ENCODE measurements around the gene TMEM132C.
A peak's percentile ranks its signal among the peaks of the same experiment; 100 is the strongest.
"Not testable (repeated sequence)": the region's sequence is repeated elsewhere in the genome, so short reads cannot be mapped to it uniquely, and the experiment has no call there.

Gene TMEM132C

DNA sequence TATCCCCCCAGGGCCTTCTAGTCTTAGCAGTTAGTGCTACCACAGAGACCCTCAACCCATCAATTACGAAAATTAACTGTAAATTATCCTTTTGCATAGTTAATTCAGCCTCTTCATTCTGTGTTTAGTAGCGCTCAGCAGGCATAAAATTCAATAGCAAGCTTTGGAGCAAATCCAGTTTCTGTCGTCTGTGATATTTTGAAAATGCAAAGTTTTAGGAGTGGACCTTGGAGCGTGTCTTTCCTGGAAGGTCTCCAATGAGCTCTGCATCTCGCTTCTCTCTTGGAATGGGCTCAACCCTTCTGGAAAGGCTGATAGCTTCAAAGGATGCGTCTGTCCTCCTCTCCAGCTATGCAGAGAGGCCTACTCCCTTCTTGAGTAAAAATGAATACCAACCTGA lies 333.9 kb downstream of the TMEM132C start:
- H3K27me3 ChIP-seq (replicated peaks) = no peaks in the 10 kb centered on the region
- in situ Hi-C loops (cut with HindIII; ENCODE audit: low pct_ligation_motif_present, low sequenced_read_pairs) = no loop called here
- no peaks in the 10 kb centered on the region for H3K36me3 ChIP-seq (replicated peaks)
- no peak for DNase-seq
- TF ChIP-seq, protein P1, sequence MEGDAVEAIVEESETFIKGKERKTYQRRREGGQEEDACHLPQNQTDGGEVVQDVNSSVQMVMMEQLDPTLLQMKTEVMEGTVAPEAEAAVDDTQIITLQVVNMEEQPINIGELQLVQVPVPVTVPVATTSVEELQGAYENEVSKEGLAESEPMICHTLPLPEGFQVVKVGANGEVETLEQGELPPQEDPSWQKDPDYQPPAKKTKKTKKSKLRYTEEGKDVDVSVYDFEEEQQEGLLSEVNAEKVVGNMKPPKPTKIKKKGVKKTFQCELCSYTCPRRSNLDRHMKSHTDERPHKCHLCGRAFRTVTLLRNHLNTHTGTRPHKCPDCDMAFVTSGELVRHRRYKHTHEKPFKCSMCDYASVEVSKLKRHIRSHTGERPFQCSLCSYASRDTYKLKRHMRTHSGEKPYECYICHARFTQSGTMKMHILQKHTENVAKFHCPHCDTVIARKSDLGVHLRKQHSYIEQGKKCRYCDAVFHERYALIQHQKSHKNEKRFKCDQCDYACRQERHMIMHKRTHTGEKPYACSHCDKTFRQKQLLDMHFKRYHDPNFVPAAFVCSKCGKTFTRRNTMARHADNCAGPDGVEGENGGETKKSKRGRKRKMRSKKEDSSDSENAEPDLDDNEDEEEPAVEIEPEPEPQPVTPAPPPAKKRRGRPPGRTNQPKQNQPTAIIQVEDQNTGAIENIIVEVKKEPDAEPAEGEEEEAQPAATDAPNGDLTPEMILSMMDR (IDR thresholded peaks at IDR 0.05; ENCODE audit: low read depth, low read length, missing control alignments) = no peak
- H3K4me3 ChIP-seq (ENCODE audit: low read depth, low read length) = no peak overlapping the region
- no peak overlapping the region for H3K27ac ChIP-seq

DNA sequence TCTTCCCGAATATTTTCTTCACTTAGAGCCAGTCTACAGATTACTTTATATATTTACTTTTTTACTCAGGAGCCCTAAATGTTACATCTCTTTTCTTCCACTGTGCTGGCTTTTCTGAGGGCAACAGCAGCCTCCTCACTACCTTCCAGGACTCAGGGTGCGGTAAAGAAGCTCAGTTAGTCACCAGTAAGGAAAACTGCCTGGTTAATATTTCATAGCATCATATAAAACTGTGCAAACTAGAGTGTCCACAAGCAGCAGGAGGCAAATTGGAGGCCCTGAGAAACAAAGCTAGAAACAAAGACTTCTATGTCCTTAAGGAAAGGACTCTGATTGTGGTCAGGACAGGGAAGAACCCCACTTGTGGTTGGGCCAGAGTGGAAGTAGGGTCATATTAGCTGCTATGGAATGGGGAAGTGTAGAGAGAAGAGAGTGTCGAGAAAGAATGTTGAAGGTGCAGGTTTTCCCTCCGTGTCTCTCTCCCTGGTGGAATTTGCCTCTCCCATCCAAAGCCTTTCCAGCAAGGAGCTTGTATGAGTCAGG lies 336.7 kb downstream of the TMEM132C start:
- Histone ChIP-seq H3K36me3 (replicated peaks) (no peaks in the 10 kb centered on the region), H3K27ac (no peak overlapping the region), H3K4me3 (ENCODE audit: low read depth, low read length) (no peak overlapping the region), H3K27me3 (replicated peaks) (no peaks in the 10 kb centered on the region)
- no peak for DNase-seq
- TF ChIP-seq, protein P1 (IDR thresholded peaks at IDR 0.05; ENCODE audit: low read depth, low read length, missing control alignments) = no peak
- in situ Hi-C loops (cut with HindIII; ENCODE audit: low pct_ligation_motif_present, low sequenced_read_pairs) = no loop called here

DNA sequence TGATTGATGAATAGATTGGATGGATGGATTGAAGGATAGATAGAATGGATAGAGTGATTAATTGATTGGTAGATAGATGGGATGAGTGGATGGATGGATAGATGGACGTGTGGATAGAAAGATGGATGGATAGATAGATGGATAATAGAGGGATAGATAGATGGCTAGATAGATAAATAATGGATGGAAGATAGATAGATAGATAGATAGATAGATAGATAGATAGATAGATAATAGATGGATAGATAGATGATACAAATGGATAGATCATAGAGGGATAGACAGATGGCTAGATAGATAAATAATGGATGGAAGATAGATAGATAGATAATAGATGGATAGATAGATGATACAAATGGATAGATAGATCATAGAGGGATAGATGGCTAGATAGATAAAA lies 337.2 kb downstream of the TMEM132C start:
- H3K27me3 ChIP-seq (replicated peaks); DNase-seq; H3K36me3 ChIP-seq (replicated peaks); H3K27ac ChIP-seq; H3K4me3 ChIP-seq (ENCODE audit: low read depth, low read length); in situ Hi-C loops (cut with HindIII; ENCODE audit: low pct_ligation_motif_present, low sequenced_read_pairs): not testable (repeated sequence)

DNA sequence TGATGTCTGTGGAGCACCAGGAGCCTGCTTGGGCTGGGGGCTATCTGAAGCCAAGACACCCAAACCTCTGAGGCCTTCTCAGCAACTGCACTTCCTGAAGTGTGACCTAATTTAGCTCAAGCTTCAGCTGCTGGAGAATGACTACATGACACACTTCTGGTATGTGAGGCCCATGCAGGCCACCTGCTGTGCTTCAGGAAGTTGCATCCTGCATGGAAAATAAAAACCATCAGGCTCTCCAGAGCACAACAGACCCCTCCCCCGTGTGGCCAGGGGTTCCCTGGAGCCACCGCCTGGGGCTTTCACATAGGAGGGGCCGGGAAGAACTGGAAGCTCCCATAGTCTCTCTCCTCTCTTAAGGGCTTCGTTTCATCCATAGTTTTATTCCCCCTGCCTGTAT lies 339.1 kb downstream of the TMEM132C start:
- in situ Hi-C loops (cut with HindIII; ENCODE audit: low pct_ligation_motif_present, low sequenced_read_pairs) = no loop called here
- H3K27ac ChIP-seq = no peak overlapping the region
- no peak overlapping the region for H3K4me3 ChIP-seq (ENCODE audit: low read depth, low read length)
- no peaks in the 10 kb centered on the region for H3K36me3 ChIP-seq (replicated peaks)
- TF ChIP-seq, protein P1 (IDR thresholded peaks at IDR 0.05; ENCODE audit: low read depth, low read length, missing control alignments) = no peak
- DNase-seq = peak; percentile 2
- H3K27me3 ChIP-seq (replicated peaks) = no peaks in the 10 kb centered on the region

DNA sequence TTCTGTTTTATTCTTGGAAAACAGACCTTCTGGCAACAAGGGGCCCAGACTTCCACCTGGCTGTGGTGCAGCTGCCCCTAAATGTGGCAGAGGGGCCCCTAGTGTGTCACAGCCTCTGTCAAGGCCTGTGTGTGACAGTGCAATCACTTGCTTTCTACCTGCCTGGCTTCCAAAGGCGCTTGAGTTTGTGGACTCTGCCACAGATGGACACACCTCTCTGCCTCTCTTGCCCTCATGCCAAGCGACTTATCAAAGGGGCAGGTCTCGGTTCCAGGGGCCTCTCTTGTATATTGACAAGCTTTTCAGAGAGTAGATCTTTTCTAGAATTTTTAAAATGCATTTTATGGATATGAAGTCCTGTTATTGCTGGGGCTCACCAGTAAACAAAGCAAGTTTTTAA lies 339.6 kb downstream of the TMEM132C start:
- no peak overlapping the region for H3K4me3 ChIP-seq (ENCODE audit: low read depth, low read length)
- in situ Hi-C loops (cut with HindIII; ENCODE audit: low pct_ligation_motif_present, low sequenced_read_pairs) = no loop called here
- H3K27ac ChIP-seq = no peak overlapping the region
- no peaks in the 10 kb centered on the region for H3K27me3 ChIP-seq (replicated peaks)
- TF ChIP-seq, protein P1 (IDR thresholded peaks at IDR 0.05; ENCODE audit: low read depth, low read length, missing control alignments) = no peak
- H3K36me3 ChIP-seq (replicated peaks) = no peaks in the 10 kb centered on the region
- DNase-seq = no peak

DNA sequence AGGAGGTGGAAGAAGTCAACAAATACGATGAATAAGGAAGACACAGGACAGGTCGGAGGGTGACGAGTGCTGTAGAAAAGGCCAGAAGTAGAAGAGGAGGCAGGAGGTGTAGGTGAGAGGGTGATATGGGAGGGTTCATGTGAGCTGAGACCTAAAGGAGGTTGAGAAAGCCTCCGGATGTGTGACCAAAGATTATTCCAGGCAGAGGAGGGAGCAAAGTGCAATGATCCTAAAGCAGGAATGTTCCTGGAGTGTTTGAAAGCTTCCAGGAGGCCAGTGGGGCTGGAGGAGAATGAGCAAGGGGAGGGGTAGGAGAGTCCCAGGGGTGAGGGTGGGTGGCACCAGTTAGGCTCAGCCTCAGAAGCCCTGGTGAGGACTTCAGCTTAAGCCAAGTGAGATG lies 340.0 kb downstream of the TMEM132C start:
- no peak for DNase-seq
- in situ Hi-C loops (cut with HindIII; ENCODE audit: low pct_ligation_motif_present, low sequenced_read_pairs) = no loop called here
- H3K4me3 ChIP-seq (ENCODE audit: low read depth, low read length) = no peak overlapping the region
- H3K27ac ChIP-seq = no peak overlapping the region
- H3K36me3 ChIP-seq (replicated peaks) = no peaks in the 10 kb centered on the region
- TF ChIP-seq, protein P1 (IDR thresholded peaks at IDR 0.05; ENCODE audit: low read depth, low read length, missing control alignments) = no peak
- H3K27me3 ChIP-seq (replicated peaks) = no peaks in the 10 kb centered on the region

Data from brain microvascular endothelial cell (primary cell).